Mesothelial cell of epicardium (in vitro differentiated cells): ENCODE measurements around the gene AMMECR1L. TPM values are rescaled to one million over a fixed set of nuclear protein-coding genes. Genes with fewer than 3 reads are reported as not detected.
"Not testable (repeated sequence)": the region's sequence is repeated elsewhere in the genome, so short reads cannot be mapped to it uniquely, and the experiment has no call there.

Experiments
- DNase-seq, 2 experiments: peaks; one replicate each; pipeline ENCODE4 v3.0.0; 2021; ENCODE audit warnings: low spot score in 2 of 2; ENCODE audit not compliant: unreplicated experiment in 2 of 2
- H3K27ac Mint-ChIP-seq: 2 replicates; pipeline ENCODE4 v1.8.0; 2021; ENCODE audit warnings: mixed read lengths
- H3K27me3 Mint-ChIP-seq: 2 replicates; pipeline ENCODE4 v1.8.0; 2021; ENCODE audit warnings: low read depth, mixed read lengths
- H3K36me3 Mint-ChIP-seq: 2 replicates; pipeline ENCODE4 v1.8.0; 2021; ENCODE audit warnings: mixed read lengths
- H3K4me1 Mint-ChIP-seq: 2 replicates; pipeline ENCODE4 v1.8.0; 2021; ENCODE audit warnings: mixed read lengths
- H3K4me3 Mint-ChIP-seq: 2 replicates; pipeline ENCODE4 v1.8.0; 2021; ENCODE audit warnings: mild to moderate bottlenecking, moderate library complexity, mixed read lengths
- H3K9me3 Mint-ChIP-seq: 2 replicates; pipeline ENCODE4 v1.8.0; 2021; ENCODE audit warnings: mixed read lengths
- total RNA-seq: library from RNA; stranded (reverse); gene quantifications from 3 replicates; pipeline ENCODE4 v1.2.1, GENCODE V29; 2021
- TF ChIP-seq, protein P1 (sequence below): fragments of 200-600 bp; sonication (generic); IDR thresholded peaks from one replicate; pipeline ENCODE4 v1.5.0; 2021; ENCODE audit warnings: antibody characterized with exemption; ENCODE audit not compliant: unreplicated experiment

Gene AMMECR1L
- total RNA-seq, 1 donor from 2014 or later = 23.1 TPM

DNA sequence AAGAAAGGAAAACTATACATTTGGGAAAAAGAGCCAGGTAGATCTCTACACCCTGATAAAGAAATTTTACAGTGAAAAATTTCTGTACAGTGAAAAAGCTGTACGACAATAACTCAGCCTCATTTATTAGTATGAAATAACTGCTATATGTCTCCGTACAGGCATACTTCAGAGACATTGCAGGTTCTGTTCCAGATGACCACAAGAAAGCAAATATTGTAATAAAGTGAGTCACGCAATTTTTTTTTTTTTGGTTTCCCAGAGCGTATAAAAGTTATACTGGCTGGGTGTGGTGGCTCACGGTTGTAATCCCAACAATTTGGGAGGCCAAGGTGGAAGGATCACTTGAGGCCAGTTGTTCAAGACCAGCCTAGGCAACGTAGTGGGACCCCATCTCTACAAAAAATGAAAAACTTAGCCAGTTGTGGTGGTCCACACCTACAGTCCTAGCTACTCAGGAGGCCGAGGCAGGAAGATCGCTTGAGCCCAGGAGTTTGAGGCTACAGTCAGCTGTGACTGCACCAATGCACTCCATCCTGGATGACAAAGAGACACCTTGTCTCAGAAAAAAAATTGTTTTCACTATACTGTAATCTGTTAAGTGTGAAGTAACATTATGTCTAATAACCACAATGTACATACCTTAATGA lies 28.2 kb upstream of the AMMECR1L start:
- peaks cover 10% of the 10 kb centered on the region for H3K9me3 Mint-ChIP-seq
- H3K27me3 Mint-ChIP-seq = peaks cover under 1% of the 10 kb centered on the region
- no peak for DNase-seq
- H3K4me1 Mint-ChIP-seq = no peaks in the 10 kb centered on the region
- no peaks in the 10 kb centered on the region for H3K36me3 Mint-ChIP-seq
- H3K27ac Mint-ChIP-seq = no peak overlapping the region
- no peak overlapping the region for H3K4me3 Mint-ChIP-seq
- TF ChIP-seq, protein P1, sequence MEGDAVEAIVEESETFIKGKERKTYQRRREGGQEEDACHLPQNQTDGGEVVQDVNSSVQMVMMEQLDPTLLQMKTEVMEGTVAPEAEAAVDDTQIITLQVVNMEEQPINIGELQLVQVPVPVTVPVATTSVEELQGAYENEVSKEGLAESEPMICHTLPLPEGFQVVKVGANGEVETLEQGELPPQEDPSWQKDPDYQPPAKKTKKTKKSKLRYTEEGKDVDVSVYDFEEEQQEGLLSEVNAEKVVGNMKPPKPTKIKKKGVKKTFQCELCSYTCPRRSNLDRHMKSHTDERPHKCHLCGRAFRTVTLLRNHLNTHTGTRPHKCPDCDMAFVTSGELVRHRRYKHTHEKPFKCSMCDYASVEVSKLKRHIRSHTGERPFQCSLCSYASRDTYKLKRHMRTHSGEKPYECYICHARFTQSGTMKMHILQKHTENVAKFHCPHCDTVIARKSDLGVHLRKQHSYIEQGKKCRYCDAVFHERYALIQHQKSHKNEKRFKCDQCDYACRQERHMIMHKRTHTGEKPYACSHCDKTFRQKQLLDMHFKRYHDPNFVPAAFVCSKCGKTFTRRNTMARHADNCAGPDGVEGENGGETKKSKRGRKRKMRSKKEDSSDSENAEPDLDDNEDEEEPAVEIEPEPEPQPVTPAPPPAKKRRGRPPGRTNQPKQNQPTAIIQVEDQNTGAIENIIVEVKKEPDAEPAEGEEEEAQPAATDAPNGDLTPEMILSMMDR = no peak

DNA sequence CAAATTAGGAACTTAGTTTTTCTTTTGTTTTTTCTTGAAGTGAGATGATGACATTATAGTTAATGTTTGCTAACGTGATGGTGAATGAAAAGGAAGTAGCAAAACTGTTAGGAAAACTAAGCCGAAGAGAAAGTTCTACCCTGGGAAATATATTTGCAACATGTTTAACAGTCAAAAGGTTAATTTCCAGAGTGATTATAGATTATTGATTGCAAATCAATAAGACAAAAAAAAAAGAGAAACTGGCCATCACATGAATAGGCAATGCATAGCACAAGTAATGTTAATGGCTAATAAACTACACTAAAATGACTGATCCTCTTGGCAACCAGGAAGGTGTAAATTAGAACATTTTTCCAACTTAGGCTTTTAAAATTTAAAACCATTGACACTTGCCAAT lies 26.0 kb upstream of the AMMECR1L start:
- Mint-ChIP-seq H3K36me3 (no peaks in the 10 kb centered on the region), H3K4me3 (no peak overlapping the region), H3K27ac (no peak overlapping the region), H3K4me1 (no peaks in the 10 kb centered on the region), H3K27me3 (peaks cover 11% of the 10 kb centered on the region), H3K9me3 (peaks cover 10% of the 10 kb centered on the region)
- no peak for DNase-seq
- TF ChIP-seq, protein P1 = no peak

DNA sequence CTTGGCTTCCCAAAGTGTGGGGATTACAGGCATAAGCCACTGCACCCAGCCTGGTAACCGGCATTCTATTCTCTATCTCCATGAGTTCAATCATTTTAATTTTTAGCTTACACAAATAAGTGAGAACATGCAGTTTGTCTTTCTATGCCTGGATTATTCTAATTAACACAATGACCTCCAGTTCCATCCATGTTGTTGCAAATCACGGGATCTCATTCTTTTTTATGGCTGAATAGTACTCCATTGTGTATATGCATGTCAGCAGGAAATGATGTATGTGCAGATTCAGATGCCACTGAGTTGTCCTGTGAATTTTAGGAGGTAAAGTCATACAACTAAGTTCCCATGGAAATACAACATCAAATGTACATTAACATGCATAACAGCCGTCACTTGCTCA lies 24.7 kb upstream of the AMMECR1L start:
- Mint-ChIP-seq H3K9me3 (peaks cover 10% of the 10 kb centered on the region), H3K4me3 (no peak overlapping the region), H3K27ac (no peak overlapping the region), H3K4me1 (no peaks in the 10 kb centered on the region), H3K36me3 (no peaks in the 10 kb centered on the region), H3K27me3 (peaks cover 25% of the 10 kb centered on the region)
- TF ChIP-seq, protein P1 = no peak
- no peak for DNase-seq

DNA sequence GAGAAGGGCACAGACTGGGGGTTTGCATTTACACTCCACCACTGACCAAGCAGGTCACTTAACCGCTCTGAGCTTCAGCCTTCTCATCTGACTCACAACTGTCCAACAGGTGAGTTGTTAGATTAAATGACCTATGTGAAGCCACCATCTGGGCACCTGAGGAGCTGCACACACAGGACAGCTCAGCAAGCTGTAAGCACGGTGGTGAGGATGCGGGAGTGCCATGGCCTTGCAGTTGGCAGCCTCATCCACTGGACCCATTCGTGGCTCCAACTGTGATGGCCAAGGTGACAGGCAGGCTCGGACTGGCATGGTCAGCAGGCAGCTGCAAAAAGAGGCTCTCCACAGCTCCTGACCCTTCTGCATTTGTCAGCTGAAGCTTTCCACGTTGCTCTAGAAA lies 23.3 kb upstream of the AMMECR1L start:
- no peak for DNase-seq
- Mint-ChIP-seq H3K4me3 (no peak overlapping the region), H3K4me1 (no peaks in the 10 kb centered on the region), H3K27me3 (peaks cover 31% of the 10 kb centered on the region), H3K36me3 (no peaks in the 10 kb centered on the region), H3K27ac (no peak overlapping the region), H3K9me3 (peaks cover 10% of the 10 kb centered on the region)
- TF ChIP-seq, protein P1 = no peak

DNA sequence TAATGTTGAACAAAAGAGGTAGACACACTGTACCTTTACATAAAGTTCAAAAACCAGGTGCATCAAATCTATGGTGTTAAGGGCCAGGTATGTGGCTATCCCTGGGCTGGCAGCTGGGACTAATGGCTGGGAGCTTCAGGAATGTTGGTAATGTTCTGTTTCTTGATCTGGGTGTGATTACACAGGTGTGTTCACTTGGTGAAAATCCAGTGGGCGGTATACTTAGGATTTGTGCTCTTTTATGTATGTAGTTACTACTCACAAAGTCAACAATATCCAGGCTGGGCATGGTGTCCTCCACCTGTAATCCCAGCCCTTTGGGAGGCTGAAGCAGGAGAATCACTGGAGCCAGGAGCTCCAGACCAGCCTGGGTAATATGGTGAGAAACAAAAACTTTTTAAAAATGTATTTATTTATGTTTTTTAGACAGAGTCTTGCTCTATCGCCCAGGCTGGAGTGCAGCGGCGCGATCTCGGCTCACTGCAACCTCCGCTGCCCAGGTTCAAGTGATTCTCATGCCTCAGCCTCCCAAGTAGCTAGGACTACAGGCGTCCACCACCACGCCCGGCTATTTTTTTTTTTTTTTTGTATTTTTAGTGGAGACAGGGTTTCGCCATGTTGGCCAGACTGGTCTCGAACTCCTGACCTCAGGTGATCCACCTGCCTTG lies 22.1 kb upstream of the AMMECR1L start:
- H3K27me3 Mint-ChIP-seq = peaks cover 31% of the 10 kb centered on the region
- H3K27ac Mint-ChIP-seq, H3K9me3 Mint-ChIP-seq, H3K36me3 Mint-ChIP-seq, DNase-seq, H3K4me3 Mint-ChIP-seq, H3K4me1 Mint-ChIP-seq: not testable (repeated sequence)

DNA sequence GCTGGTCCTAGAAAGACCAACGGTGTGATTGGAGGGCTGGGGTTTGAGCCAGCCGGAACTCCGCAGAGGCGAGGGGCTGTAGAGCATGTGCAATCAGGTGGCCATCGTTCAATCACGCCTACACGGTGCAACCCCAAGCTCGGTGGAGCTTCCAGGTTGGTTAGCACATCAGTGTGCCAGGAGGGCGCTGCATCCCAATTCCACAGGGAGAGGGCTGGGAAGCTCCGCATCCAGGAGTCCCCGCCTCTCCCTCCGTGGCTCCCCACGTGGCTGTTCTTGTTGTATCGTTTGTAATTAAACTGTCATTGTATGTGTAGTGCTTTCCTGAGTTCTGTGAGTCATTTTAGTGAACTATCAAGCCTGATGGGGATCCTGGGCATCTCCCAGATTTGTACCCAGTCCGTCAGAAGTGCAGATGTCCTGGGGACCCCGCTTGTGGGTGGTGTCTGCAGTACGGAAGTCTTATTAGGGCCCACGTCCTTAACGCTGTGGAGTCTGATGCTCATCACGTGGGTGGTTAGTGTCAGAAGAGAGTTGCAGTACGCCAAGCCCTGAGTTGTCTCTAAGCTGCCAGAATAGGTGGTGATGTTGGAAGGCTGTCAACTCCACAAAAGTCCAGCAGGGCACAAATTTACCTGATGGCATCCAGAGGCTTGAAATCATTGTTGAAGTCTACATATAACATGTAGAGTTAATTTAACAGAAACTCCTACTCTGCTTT lies 20.6 kb upstream of the AMMECR1L start:
- Mint-ChIP-seq H3K36me3 (no peaks in the 10 kb centered on the region), H3K4me3 (no peak overlapping the region), H3K4me1 (no peaks in the 10 kb centered on the region), H3K9me3 (peaks cover 3% of the 10 kb centered on the region), H3K27me3 (peaks cover 31% of the 10 kb centered on the region), H3K27ac (no peak overlapping the region)
- TF ChIP-seq, protein P1 = no peak
- DNase-seq = no peak
